Liver (tissue), 9 donors: ENCODE measurements around the gene FGR. TPM values are rescaled to one million over a fixed set of nuclear protein-coding genes. Genes with fewer than 3 reads are reported as not detected.

Experiments
- DNase-seq: peaks from one replicate; pipeline ENCODE4 v3.0.0-alpha.2; 2017; ENCODE audit warnings: low spot score
- H3K27ac ChIP-seq, 2 donors: one replicate each; pipeline ENCODE4 v1.7.0; 2013; ENCODE audit warnings: inconsistent platforms in 2 of 2, low read length in 2 of 2, control low read depth in 1 of 2, low read depth in 1 of 2, mild to moderate bottlenecking in 1 of 2
- H3K27me3 ChIP-seq, 4 donors: one replicate each; pipeline versions ENCODE4 v1.6.1 to v1.7.0; 2013; ENCODE audit warnings: low read length in 3 of 4, inconsistent platforms in 1 of 4, mild to moderate bottlenecking in 1 of 4, moderate library complexity in 1 of 4; ENCODE audit not compliant: control insufficient read depth in 4 of 4, insufficient read depth in 4 of 4
- H3K36me3 ChIP-seq, 4 donors: one replicate each; pipeline versions ENCODE4 v1.6.1 to v1.7.0; 2013; ENCODE audit warnings: low read length in 3 of 4, mild to moderate bottlenecking in 3 of 4, low read depth in 1 of 4, moderate library complexity in 1 of 4; ENCODE audit not compliant: control insufficient read depth in 4 of 4, insufficient read depth in 3 of 4
- H3K4me1 ChIP-seq, 4 donors: one replicate each; pipeline versions ENCODE4 v1.6.1 to v1.7.0; 2013; ENCODE audit warnings: low read length in 3 of 4, mild to moderate bottlenecking in 3 of 4, moderate library complexity in 1 of 4; ENCODE audit not compliant: control insufficient read depth in 4 of 4, insufficient read depth in 4 of 4
- H3K4me3 ChIP-seq, 3 donors: one replicate each; pipeline versions ENCODE4 v1.6.1 to v1.7.0; 2013; ENCODE audit warnings: low read length in 3 of 3, control low read depth in 1 of 3, low read depth in 1 of 3, mild to moderate bottlenecking in 1 of 3
- H3K9ac ChIP-seq, 2 donors: one replicate each; pipeline ENCODE4 v1.7.0; 2013; ENCODE audit warnings: low read length in 2 of 2, mild to moderate bottlenecking in 2 of 2, moderate library complexity in 2 of 2, control low read depth in 1 of 2, low read depth in 1 of 2
- H3K9me3 ChIP-seq, 4 donors: one replicate each; pipeline versions ENCODE4 v1.6.1 to v1.7.0; 2013; ENCODE audit warnings: low read length in 3 of 4; ENCODE audit not compliant: control insufficient read depth in 4 of 4
- ATF3 ChIP-seq: IDR thresholded peaks from 2 replicates; pipeline ENCODE4 v1.6.1; 2016; ENCODE audit warnings: antibody characterized with exemption
- EGR1 ChIP-seq, 2 donors: IDR thresholded peaks; 2 replicates each; pipeline ENCODE4 v1.6.1; 2016 to 2018; ENCODE audit warnings: antibody characterized with exemption in 2 of 2, low read depth in 2 of 2
- FOXA1 ChIP-seq: IDR thresholded peaks from 2 replicates; pipeline ENCODE4 v1.6.1; 2016; ENCODE audit warnings: antibody characterized with exemption
- FOXA2 ChIP-seq: IDR thresholded peaks from 2 replicates; pipeline ENCODE4 v1.6.1; 2016; ENCODE audit warnings: antibody characterized with exemption
- GABPA ChIP-seq, 2 donors: IDR thresholded peaks in 1 of 2; conservative IDR thresholded peaks in 1 of 2; 2 replicates each; pipeline ENCODE4 v1.6.1; 2016; ENCODE audit warnings: antibody characterized with exemption in 2 of 2, mild to moderate bottlenecking in 1 of 2, moderate library complexity in 1 of 2
- HNF4A ChIP-seq, 2 donors: conservative IDR thresholded peaks; 2 replicates each; pipeline ENCODE4 v1.6.1; 2016; ENCODE audit warnings: antibody characterized with exemption in 2 of 2, mild to moderate bottlenecking in 2 of 2
- HNF4G ChIP-seq: IDR thresholded peaks from 2 replicates; pipeline ENCODE4 v1.6.1; 2016; ENCODE audit warnings: antibody characterized with exemption
- JUND ChIP-seq, 2 donors: IDR thresholded peaks; 2 replicates each; pipeline ENCODE4 v1.6.1; 2016; ENCODE audit warnings: antibody characterized with exemption in 2 of 2
- NR2F2 ChIP-seq: IDR thresholded peaks from 2 replicates; pipeline ENCODE4 v1.6.1; 2016; ENCODE audit warnings: antibody characterized with exemption
- RAD21 ChIP-seq, 2 donors: IDR thresholded peaks; 2 replicates each; pipeline ENCODE4 v1.6.1; 2016; ENCODE audit warnings: antibody characterized with exemption in 2 of 2, mild to moderate bottlenecking in 2 of 2
- RXRA ChIP-seq, 2 donors: IDR thresholded peaks; 2 replicates each; pipeline ENCODE4 v1.6.1; 2017 to 2018; ENCODE audit warnings: antibody characterized with exemption in 2 of 2, mild to moderate bottlenecking in 1 of 2
- SP1 ChIP-seq: IDR thresholded peaks from 2 replicates; pipeline ENCODE4 v1.6.1; 2018; ENCODE audit warnings: antibody characterized with exemption, mild to moderate bottlenecking
- TAF1 ChIP-seq: conservative IDR thresholded peaks from 2 replicates; pipeline ENCODE4 v1.6.1; 2016; ENCODE audit warnings: antibody characterized with exemption, mild to moderate bottlenecking
- ZBTB33 ChIP-seq: IDR thresholded peaks from 2 replicates; pipeline ENCODE4 v1.6.1; 2016; ENCODE audit warnings: antibody characterized with exemption
- WGBS: extraction: QIAGEN DNeasy Blood & Tissue Kit; methylation state at CpG from one replicate; pipeline ENCODE4 v1.1.7; 2013; 5-methylcytosine and 5-hydroxymethylcytosine counted together
- polyA plus RNA-seq, 2 donors: library from polyadenylated mRNA; stranded (reverse) in 1 of 2; unstranded in 1 of 2; fragments of 200-250 nt in 1 of 2; fragments of >200 nt in 1 of 2; fragmentation: Nextera tagmentation in 1 of 2; extraction: Ambion mirVana in 1 of 2; gene quantifications; one replicate each; pipeline versions ENCODE4 v1.2.1 to v1.2.3, GENCODE V29; 2013 to 2015
- total RNA-seq, 2 donors: library from RNA; depleted of rRNA; stranded (reverse); fragments of >200 nt; gene quantifications; one replicate each; pipeline ENCODE4 v1.2.3, GENCODE V29; 2014
- TF ChIP-seq, protein P1 (sequence below): IDR thresholded peaks from 2 replicates; pipeline ENCODE4 v1.6.1; 2016; ENCODE audit warnings: antibody characterized with exemption
- TF ChIP-seq, protein P2 (sequence below): IDR thresholded peaks from 2 replicates; pipeline ENCODE4 v1.6.1; 2016; ENCODE audit warnings: antibody characterized with exemption, mild to moderate bottlenecking
- donor health status: healthy.
- donor health status: healthy.
- donor health status: healthy.
- donor health status: healthy.
- donor health status: healthy.

FGR gene
- total and polyA plus RNA-seq, 4 donors: 2.8 to 20.2 (median 6.2) TPM

DNA sequence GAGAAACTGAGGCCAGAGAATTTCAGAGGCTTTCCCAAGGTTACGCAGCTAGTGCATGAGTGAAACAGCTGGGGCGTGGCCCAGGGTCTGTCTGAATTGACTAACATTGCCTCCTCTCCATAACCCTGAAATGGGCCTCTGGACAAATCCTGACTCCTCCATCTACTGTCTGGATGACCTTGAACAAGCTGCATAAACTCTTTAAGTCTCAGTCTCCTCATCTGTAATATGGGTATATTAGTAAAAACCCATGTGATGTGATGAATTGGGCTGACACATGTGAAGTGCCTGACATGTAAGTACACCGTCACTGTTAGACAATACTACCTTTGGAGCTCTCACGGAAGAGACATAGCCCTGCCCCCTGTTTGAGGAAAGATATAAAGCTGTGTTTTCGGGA, 12.3 kb upstream of the FGR start:
- no peak for DNase-seq
- Histone ChIP-seq H3K27me3 (no peaks in the 10 kb centered on the region), H3K4me1 (no peaks in the 10 kb centered on the region), H3K4me3 (no peak overlapping the region), H3K36me3 (no peaks in the 10 kb centered on the region), H3K27ac (no peak overlapping the region), H3K9me3 (no peaks in the 10 kb centered on the region), H3K9ac (no peak overlapping the region)
- WGBS: 96% methylated on average over 5 of the region's 5 CpGs
- TF ChIP-seq SP1 (no peak), FOXA2 (no peak), TAF1 (no peak), JUND (IDR thresholded peaks at IDR 0.05) (no peak), EGR1 (IDR thresholded peaks at IDR 0.05; ENCODE audit: low read depth in 2 of 2) (no peak), FOXA1 (no peak), RXRA (IDR thresholded peaks at IDR 0.05) (no peak), HNF4A (conservative IDR thresholded peaks at IDR 0.05) (no peak), NR2F2 (no peak), ATF3 (no peak), HNF4G (no peak), RAD21 (IDR thresholded peaks at IDR 0.05) (no peak), ZBTB33 (no peak), GABPA (IDR thresholded peaks at IDR 0.05 in 1 of 2, conservative IDR thresholded peaks at IDR 0.05 in 1 of 2) (no peak)
- TF ChIP-seq, protein P1, sequence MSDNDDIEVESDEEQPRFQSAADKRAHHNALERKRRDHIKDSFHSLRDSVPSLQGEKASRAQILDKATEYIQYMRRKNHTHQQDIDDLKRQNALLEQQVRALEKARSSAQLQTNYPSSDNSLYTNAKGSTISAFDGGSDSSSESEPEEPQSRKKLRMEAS: no peak

DNA sequence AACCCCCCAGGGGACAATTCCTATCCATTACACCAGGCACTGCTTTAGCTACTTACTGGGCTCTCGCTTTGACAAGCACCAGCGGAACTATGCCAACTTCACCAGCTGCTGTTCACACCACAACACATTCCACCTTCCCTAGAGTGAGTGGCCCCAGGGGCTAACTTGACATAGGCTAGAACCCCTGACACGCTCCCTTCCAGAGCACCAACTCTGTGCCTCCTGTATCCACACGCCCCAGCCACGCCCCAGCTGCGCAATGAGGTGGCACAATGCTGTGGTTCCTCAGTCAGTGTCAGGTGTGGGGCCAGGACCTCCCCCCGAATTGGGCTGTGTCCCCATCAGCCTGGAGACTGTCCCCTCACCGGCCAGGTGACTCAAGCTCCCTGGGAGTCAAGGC, 11.7 kb upstream of the FGR start:
- 93% methylated on average over 8 of the region's 8 CpGs for WGBS
- DNase-seq: no peak

More for the DNA sequence above, 11.7 kb upstream of the FGR start:
- no peak overlapping the region for H3K4me3 ChIP-seq
- no peaks in the 10 kb centered on the region for H3K4me1 ChIP-seq
- no peak for TF ChIP-seq ZBTB33
- no peak for TF ChIP-seq NR2F2
- TF ChIP-seq GABPA (IDR thresholded peaks at IDR 0.05 in 1 of 2, conservative IDR thresholded peaks at IDR 0.05 in 1 of 2): no peak
- no peak for TF ChIP-seq EGR1 (IDR thresholded peaks at IDR 0.05; ENCODE audit: low read depth in 2 of 2)
- TF ChIP-seq FOXA1: no peak
- no peak for TF ChIP-seq FOXA2
- TF ChIP-seq, protein P2, sequence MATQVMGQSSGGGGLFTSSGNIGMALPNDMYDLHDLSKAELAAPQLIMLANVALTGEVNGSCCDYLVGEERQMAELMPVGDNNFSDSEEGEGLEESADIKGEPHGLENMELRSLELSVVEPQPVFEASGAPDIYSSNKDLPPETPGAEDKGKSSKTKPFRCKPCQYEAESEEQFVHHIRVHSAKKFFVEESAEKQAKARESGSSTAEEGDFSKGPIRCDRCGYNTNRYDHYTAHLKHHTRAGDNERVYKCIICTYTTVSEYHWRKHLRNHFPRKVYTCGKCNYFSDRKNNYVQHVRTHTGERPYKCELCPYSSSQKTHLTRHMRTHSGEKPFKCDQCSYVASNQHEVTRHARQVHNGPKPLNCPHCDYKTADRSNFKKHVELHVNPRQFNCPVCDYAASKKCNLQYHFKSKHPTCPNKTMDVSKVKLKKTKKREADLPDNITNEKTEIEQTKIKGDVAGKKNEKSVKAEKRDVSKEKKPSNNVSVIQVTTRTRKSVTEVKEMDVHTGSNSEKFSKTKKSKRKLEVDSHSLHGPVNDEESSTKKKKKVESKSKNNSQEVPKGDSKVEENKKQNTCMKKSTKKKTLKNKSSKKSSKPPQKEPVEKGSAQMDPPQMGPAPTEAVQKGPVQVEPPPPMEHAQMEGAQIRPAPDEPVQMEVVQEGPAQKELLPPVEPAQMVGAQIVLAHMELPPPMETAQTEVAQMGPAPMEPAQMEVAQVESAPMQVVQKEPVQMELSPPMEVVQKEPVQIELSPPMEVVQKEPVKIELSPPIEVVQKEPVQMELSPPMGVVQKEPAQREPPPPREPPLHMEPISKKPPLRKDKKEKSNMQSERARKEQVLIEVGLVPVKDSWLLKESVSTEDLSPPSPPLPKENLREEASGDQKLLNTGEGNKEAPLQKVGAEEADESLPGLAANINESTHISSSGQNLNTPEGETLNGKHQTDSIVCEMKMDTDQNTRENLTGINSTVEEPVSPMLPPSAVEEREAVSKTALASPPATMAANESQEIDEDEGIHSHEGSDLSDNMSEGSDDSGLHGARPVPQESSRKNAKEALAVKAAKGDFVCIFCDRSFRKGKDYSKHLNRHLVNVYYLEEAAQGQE: no peak
- no peak for TF ChIP-seq JUND (IDR thresholded peaks at IDR 0.05)
- no peaks in the 10 kb centered on the region for H3K9me3 ChIP-seq
- no peaks in the 10 kb centered on the region for H3K36me3 ChIP-seq
- no peak overlapping the region for H3K9ac ChIP-seq
- H3K27me3 ChIP-seq: no peaks in the 10 kb centered on the region
- no peak overlapping the region for H3K27ac ChIP-seq
